Mammary epithelial cell (primary cell): Measurements from ENCODE around the gene SLC48A1.

Experiments
- CTCF ChIP-seq, 2 donors: IDR thresholded peaks in 1 of 2; conservative IDR thresholded peaks in 1 of 2; 2 replicates each; pipeline ENCODE4 v1.5.1; 2011 to 2012; ENCODE audit warnings: inconsistent platforms in 2 of 2, low read length in 2 of 2, mild to moderate bottlenecking in 2 of 2, control low read depth in 1 of 2, low read depth in 1 of 2; ENCODE audit not compliant: insufficient read depth in 1 of 2; ENCODE audit errors: extremely low read depth in 1 of 2
- EZH2 ChIP-seq: IDR thresholded peaks from 2 replicates; pipeline ENCODE4 v1.6.1; 2012; ENCODE audit warnings: low read length, inconsistent platforms, borderline replicate concordance

DNA sequence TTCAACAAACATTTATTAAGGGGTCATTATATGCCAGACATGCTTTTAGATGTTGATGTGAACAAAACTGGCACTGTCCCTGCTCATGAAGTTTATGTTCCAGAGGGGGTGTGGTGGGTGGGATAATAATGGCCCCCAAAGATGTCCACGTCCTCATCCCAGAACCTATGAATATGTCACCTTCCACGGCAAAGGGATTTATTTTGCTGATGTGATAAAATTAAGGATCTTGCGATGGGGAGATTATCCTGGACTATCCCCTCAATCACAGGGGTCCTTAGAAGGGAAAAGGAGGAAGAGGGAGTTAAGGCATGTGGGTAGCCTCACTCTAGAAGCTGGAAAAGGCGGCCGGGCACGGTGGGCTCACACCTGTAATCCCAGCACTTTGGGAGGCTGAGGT is 1.7 kb upstream of the SLC48A1 start:
- TF ChIP-seq CTCF (conservative IDR thresholded peaks at IDR 0.05 in 1 of 2, IDR thresholded peaks at IDR 0.05 in 1 of 2; ENCODE audit: extremely low read depth in 1 of 2, insufficient read depth in 1 of 2, low read depth in 1 of 2, low read length in 2 of 2), result no peak
- TF ChIP-seq EZH2, result no peak
